NCI-H345 treated with DMSO at 0.1 percent for 48 hours (cell line): ENCODE measurements around the gene GNG2.
"Not testable (repeated sequence)": the region's sequence is repeated elsewhere in the genome, so short reads cannot be mapped to it uniquely, and the experiment has no call there.

Experiments used
- DNase-seq: peaks from one replicate; lab custom pipeline; 2025; ENCODE audit not compliant: unreplicated experiment; lab: John Stamatoyannopoulos, UW

GNG2 gene

DNA sequence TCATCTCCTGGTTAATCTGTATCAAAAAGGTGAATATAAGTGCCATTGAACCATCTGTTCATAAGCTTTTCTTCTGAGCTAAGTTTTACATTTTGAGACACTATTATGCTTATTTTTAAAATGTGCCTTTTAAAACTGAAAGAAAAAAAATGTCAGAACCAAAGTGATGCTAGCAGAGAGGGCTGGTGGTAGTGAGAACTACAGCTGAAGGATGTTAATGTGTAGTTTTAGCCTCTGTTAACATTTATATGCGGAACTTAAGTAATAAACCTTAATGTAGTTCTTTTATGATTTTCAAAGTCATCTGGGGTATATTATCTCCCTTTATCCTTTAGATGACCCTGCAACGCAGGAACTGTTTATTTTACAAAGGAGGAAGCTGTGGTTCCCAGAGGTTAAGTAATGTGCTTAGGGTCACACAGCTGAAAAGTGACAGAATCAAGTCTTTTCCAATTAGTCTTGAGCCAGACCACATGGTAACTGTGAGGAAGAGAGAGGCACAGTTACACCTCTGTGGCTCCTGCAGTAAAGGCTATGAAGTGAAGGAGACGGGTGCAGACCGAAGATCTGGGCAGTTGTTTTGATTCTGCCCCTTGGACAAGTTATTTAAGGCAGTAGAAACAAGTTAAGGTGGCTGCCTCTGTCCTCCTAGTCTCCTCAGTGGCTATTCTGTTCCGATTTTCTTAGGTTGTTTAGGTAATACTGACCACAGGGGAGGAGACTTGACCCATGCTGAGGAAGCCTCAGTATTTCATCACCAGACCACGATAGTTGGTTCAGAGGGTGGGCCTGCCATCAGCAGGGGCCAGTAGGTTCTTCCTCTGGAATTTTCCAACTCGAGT, 23.9 kb downstream of the GNG2 start:
- no peak for DNase-seq

DNA sequence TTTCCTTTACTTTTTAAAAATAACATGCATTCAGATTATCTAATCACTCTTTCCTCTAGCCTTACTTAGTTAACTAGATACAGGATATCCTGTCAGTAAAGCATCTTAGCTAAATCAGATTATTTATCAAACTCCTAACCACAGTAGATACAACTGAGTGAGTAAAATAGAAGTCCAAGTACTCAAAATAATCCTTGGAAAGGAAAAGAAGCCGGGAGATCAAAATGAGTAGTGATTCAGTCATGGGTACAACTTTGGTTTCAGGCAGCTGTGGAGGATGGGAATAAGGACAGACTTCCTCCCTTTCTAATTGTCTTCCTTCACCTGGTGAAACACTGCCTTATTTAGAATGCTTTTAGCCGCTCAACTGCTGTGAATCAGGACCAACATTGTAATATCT, 29.4 kb downstream of the GNG2 start:
- DNase-seq = no peak

DNA sequence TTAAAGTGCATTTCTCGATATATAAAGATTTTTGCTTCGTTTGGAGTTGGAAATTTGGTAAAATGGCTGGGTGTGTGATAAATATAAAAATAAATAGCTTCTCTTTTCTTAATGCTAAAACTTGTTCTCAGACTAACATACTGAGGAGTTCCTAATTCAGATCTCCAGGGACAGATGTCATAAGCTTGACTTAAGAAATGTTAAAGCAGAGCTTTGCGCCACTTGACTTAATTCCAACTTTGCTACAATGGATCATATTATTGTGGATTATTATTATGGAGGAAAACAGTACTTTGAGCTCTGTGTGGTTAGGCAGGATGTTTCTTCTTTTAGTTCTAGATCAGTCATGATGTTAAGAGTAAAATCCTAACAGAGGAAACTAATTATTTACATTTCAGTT, 33.8 kb downstream of the GNG2 start:
- no peak for DNase-seq

DNA sequence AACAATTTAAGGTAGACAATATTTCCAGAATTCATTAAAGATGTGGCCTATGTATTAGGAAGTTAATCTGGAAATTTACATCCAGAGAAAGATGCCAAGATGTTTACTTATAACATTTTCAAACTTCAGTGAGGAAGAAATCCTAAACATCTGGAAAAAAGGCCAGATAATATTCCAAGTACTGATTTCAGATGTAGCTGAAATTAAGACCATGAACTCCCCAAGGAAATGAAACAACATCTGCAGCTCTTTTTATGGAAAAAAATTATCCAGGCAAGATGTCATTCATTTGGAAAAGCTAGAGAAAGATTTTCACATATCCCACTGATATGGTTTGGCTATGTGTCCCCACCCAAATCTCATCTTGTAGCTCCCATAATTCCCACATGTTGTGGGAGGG, 35.0 kb downstream of the GNG2 start:
- DNase-seq = no peak

DNA sequence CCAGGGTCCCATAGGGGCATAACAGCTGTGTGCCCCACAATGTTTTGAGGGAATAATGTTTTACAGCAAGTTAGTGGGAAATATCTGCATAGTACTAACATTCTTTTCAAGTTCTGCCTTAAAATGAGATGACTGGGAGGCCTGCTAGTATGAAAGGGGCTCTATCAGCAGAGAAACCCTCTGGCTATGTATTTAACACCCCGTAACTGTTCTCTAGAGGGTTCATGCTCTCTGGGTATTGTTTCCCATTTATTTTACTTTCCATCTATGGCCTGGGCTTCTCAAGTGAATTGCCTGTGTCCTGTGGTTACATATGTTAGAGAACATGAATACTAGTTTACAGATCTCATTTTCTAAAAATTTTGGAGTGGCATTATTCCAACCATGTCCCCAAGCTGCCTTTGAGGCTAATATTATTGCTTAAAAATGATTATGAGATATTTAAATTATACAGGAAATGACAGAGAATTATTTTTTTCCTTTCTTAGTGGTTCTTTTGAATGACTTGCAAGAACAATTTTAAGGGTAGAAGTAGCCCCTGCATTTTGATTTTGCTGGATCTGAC, 37.5 kb downstream of the GNG2 start:
- no peak for DNase-seq

DNA sequence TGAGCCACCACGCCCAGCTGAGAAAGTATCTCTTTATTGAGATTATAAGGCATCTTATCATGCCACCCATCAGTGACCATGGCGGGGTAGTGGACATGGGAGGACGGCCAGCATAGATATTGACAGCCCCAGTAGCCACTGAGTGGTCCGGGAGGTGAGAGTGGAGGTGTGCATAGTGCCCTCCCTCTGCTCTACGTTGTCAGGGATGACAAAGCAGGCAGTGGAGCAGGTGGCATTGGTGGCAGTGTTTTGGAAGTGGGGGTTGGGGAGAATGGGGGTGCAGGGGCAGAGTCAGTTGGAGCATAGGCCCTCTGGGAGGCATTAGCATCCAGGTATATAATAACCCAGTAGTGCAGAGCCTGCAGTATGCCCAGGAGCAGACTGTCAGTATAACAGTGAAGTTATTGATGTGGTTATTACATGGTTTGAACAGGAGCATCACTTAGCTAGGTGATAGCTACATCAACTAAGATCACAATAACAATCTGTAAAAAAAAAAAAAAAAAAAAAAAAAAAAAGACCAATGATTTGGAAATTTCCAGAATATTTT, 41.1 kb downstream of the GNG2 start:
- DNase-seq = no peak

DNA sequence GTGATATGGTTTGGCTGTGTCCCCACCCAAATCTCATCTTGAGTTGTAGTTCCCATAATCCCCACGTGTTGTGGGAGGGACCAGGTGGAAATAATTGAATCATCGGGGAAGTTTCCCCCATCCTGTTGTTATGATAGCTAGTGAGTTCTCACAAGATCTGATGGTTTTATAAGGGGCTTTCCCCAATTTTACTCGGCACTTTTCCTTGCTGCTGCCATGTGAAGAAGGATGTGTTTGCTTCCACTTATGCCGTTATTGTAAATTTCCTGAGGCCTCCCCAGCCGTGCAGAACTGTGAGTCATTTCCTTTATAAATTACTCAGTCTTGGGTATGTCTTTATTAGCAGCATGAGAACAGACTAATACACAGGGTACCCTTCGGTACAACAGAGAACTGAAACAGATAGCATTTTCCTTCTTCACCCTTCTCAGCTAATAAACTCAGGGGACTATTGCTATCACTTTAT, 45.3 kb downstream of the GNG2 start:
- DNase-seq = not testable (repeated sequence)

DNA sequence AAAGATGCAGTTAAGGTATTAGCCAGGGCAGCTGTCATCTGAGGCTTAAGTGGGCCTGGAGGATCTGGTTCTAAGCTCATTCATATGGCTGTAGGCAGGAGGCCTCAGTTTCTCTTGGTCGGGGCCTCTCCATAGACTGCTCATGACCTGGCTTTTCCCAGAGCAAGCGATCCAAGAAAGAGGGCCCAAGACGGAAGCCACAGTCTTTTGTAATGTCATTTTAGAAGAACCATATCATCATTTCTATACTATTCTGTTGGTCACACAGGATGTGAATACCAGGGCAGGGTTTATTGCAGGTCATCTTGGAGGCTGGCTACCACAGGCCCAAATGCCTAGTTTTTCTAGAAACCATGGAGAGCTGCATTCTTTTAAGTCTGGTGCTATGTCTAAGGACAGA, 47.7 kb downstream of the GNG2 start:
- no peak for DNase-seq

DNA sequence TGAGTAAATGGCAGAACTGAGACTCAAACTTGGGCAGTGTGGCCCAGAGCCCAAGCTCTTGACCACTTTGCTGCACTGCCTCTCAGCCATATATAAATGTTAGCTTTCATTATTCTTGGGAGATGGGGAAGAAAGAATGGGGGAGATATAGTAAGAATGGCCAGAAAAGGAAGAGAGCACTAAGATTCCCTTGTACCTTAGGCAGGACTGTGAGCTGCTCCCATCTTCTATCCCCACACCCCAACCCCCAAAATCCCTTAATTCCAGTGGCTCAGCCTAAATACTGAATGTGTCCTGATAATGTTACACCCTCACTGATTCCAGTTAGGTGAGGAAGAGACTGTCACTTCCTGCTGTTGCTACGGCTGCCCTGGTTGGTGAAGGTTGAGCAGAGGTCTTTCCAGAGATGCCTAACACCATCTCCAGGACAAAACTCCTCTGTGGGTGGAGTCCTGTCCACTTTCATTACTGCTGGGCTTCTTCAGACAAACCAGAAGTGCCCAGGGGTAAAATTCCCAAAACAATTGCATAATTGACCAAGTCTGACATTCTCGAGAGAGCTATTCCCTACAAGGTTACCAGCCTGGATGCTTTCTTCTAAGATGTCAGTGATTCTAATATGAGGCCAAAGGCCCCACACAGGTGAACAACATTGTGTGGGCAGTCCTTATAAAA, 51.8 kb downstream of the GNG2 start:
- no peak for DNase-seq

DNA sequence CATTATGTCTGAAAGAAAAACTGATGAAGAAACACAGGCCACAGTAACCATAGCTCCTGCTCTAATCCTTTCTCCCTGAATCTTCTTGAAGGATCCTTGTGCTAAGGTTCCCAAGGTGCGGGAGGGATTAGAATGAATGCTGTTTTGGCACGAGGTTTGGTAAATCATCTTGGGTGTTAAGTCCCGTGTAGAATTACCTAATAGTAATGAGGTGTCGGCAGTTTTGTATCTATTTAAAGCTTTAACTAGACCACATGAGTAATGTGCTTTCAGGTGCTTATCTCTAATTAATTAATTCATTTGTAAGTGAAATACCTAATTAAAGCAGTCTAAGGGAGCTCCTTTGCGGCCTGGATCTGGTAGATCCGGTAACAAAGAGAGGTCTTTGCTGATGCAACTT, 53.9 kb downstream of the GNG2 start:
- no peak for DNase-seq

DNA sequence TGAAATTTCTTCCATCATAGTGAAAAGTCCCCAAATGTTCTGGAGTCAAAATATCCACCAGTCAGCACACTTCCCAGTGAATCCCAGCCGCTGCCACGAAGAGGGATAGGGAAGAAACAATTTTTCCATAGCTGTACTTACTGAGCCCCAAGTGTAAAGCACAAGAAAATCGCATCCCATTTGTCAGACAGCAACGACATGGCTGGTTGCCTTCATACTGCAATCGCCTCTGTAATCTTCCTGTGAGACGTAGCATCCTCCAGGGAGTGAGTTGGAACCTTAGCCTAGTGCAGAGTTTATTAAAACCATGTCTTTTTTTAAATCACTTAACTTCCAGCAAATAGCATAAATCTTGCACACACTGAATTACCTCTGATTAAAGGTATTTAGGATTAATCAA, 56.8 kb downstream of the GNG2 start:
- no peak for DNase-seq

DNA sequence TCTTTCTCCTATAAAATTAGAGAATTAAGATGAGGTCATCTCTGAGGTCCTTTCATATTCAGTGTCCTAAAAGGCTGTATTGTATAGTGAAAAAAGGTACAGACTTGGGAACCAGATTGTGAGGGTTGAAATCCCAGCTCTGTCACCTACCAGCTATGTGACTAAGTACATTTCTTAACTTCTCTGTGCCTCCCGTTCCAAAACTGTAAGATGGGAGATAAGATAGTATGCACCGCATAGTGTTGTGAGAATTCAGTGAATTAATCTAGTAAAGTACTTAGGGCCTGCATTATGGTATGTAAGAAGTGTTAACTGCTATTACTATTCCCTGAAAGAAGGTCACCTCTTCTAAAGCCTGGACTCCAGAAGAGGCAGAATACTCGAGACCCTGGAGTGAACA, 60.6 kb downstream of the GNG2 start:
- no peak for DNase-seq

DNA sequence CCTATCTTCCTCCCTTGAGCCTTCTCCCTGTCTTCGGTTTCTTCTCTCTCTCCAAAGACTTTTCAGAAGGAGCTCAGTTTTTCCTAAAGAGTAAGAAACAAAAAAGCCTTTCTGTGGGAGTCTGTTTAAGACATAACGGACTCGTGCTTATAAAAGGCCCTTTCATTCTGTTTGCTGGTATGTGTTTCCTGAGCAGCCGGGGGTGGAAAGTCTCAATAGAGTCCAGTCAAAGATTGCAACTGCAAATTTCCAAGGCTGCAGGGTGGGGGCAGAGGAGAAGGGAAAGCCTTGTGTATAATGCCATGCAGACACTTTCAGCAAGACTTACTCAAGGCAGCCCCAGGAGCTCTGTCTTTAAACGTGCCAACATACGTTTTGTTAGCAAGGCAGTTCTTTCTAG, 62.2 kb downstream of the GNG2 start:
- DNase-seq = no peak

DNA sequence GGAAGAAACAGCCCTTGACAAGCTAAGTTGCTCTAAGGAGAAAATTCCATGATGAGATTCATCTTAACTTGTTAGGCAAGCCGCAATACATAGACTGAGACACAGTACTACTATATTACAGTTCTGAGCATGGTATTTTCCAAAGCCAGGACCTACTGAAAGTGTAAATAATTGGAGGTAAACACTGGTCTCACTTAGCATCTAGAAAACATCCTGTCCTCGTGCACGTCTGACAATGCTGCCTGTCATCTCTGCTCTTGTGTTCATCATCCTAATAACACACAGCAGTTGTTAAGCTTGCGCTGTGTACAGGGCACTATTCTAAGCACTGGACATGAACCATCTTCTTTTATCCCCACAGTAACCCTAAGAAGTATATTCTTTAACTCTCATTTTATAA, 64.2 kb downstream of the GNG2 start:
- no peak for DNase-seq

DNA sequence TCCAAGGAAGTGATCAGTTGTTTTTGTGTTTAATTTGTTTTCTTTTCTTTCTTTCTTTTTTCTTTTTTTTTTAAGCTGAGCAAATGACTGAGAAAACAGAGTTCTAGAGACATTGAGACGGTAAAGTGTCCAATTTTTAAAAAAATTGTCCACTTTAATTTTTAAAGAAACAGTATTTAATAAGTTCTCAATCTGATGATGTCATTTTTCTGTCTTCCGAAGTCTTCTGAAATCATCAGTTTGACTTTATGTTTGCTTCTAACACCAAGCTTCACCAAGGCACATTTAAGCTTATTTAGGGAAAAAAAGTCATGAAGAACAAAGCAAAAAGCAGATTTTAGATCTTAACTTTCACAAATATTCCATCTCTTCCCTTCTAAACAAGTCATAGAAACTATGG, 65.6 kb downstream of the GNG2 start:
- DNase-seq = no peak

DNA sequence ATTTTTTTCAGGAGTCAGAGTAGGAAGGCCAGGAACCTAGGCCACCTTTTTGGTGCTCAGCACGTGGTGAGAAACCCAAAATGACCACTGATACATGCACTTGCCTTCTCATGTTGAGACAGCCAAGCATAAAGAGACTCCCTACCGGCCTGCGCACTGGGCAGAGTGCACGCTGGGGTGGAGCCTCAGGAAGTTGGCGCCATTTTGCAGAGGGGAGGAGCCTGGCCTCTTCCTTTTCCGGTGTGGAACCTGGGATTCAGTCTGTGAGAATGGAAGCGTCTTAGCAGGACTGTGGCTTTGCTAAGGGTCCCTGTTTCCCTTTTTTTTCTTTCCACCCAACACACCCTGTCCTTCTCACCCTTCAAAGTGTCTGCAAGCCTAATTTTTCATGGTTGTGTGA, 66.0 kb downstream of the GNG2 start:
- DNase-seq = no peak

DNA sequence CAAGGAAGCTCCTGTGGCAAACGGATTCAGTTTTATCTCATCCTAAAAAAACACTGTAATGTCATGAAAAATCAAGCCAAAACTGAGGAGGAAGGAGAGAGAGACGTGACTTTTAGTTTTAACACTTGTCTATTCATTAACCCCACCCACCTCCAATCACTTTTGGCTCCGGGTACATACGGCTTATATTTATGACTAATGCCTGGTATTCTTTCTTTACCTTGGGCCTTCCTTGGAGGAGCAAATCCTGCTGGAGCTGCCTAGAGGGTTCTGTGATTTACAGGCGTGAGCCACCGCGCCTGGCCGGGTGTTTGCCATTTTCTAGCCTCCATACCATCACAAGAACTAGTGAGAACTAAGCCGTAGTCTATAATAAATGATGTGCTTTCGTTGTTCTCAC, 68.2 kb downstream of the GNG2 start:
- no peak for DNase-seq

DNA sequence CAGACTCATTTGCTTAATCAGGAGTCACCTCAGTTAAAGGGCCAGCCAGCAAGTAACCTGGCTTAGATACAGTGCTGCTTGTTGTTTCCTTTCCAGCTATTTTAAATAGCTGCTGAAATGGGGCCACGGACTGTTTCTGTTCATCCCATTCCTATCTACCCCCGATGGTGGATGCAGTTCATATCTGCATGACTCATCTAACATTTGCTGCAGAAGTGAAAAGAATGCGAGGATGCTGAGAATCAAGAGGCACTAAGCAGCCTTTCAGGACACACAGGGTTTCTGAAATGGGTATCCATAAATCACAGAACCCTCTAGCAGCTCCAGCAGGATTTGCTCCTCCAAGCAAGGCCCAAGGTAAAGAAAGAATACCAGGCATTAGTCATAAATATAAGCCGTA, 68.8 kb downstream of the GNG2 start:
- no peak for DNase-seq

DNA sequence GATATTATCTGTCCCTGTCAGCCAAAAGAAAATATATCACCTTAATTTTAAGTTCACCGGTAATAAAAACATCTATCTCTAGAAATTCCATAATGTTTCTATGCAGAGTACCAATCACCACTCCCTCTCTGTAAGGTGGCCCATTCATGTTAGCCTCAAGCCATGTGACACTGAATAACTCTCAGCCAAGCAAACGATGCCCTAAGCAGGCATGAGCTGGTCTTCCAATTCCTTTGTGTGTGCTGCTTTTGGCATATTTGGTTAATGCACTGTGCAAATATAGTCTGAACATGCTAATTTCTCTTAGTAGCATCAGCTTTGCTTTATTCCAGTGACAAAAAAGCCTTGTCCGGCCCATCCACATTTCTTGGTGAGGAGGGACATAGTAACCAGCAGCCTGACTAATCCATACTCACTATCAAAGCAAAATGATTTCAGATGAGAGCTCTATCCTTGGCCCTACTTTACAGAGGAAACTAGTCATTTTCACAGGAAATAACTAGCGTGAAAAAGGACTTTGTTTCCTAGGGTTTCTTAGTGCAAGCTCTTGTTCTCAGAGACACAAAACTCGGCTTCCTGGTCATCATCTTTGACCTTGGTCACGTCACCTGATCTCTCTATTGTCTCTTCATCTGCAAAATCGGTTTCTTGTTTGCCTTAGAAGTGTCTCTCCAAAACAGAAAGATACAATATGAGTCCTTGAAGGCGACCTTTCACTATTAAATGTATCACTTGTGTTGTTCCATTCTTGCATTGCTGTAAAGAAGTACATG, 69.7 kb downstream of the GNG2 start:
- DNase-seq = no peak

DNA sequence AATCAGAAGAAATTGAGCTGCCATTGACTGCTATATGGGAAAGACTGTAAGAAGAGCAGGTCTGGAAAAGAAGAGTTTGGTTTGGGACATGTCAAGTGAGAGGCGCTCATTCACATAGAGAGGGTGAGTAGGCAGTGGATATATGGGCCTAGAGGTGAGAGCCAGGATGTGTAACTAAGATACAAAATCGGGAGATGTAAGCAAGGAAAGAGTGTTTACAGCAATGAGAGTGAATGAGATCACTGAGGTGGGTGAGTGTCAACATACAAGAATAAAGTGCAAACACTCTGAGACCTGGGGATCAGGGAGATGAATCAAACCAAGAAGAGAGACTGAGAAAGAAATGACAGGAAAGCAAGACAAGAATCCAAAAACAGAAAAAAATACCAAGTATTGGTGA, 70.9 kb downstream of the GNG2 start:
- DNase-seq = no peak

DNA sequence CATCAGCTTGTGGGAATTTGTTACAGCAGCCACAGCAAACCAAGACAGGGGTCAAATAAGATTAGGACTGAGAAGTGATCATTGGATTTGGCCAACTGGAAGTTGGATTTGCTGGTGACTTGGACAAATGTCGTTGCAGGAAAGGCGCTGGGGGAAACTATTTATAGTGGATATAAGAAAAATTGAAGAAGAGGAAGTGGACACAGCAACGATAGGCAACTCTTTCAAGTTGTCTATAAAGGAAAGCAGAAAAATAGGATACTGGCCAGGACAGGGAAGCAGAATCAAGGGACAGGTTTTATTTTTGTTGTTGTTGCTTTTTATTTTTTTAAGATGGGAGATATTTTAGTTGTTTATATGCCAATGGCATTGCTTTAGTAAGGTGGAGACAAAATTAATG, 72.8 kb downstream of the GNG2 start:
- DNase-seq = no peak
